ENCODE results near the gene HDDC2.

HDDC2 gene

GRCh38 chr6:125231574-125232343, 70.0 kb downstream of the HDDC2 start:
- DNase-seq = no peak

- no peak for DNase-seq
Observed at GRCh38 chr6:125231133-125231532, 70.6 kb downstream of the HDDC2 start.

- no peak for DNase-seq
Observed at GRCh38 chr6:125230674-125231073, 71.1 kb downstream of the HDDC2 start.

- DNase-seq = no peak
Observed at GRCh38 chr6:125228981-125229479, 72.7 kb downstream of the HDDC2 start.

- no peak for DNase-seq
Observed at GRCh38 chr6:125227244-125227643, 74.5 kb downstream of the HDDC2 start.

All from NCI-H510A (cell line).